WERI-Rb-1 (cell line): Measurements from ENCODE around the gene RBFOX1.
A peak's percentile ranks its signal among the peaks of the same experiment; 100 is the strongest.

Experiments used
- DNase-seq: peaks from one replicate; pipeline ENCODE4 v3.0.0-alpha.2; 2020
- H3K27ac ChIP-seq: fragments of 250-450 bp; sonication (Bioruptor Pico); 2 replicates; pipeline ENCODE4 v1.5.1; 2020; ENCODE audit warnings: mild to moderate bottlenecking, moderate library complexity
- H3K27me3 ChIP-seq: fragments of 250-450 bp; sonication (Bioruptor Pico); 2 replicates; pipeline ENCODE4 v1.5.1; 2021; ENCODE audit warnings: mild to moderate bottlenecking, low read depth, moderate library complexity; ENCODE audit not compliant: insufficient read depth, severe bottlenecking
- H3K36me3 ChIP-seq: fragments of 250-450 bp; sonication (Bioruptor Pico); 2 replicates; pipeline ENCODE4 v1.5.1; 2020; ENCODE audit warnings: mild to moderate bottlenecking, moderate library complexity
- H3K4me3 ChIP-seq: 2 replicates; pipeline ENCODE4 v1.5.1; 2011; ENCODE audit warnings: low read depth, mild to moderate bottlenecking, control low read depth, low read length
- H3K9me3 ChIP-seq: fragments of 250-450 bp; sonication (Bioruptor Pico); 2 replicates; pipeline ENCODE4 v1.5.1; 2021; ENCODE audit warnings: mild to moderate bottlenecking, moderate library complexity; ENCODE audit not compliant: severe bottlenecking
- TF ChIP-seq, protein P1 (sequence below): IDR thresholded peaks from 2 replicates; pipeline ENCODE4 v1.5.1; 2011; ENCODE audit warnings: low read depth, mild to moderate bottlenecking, control low read depth, inconsistent platforms, low read length

RBFOX1 gene

DNA sequence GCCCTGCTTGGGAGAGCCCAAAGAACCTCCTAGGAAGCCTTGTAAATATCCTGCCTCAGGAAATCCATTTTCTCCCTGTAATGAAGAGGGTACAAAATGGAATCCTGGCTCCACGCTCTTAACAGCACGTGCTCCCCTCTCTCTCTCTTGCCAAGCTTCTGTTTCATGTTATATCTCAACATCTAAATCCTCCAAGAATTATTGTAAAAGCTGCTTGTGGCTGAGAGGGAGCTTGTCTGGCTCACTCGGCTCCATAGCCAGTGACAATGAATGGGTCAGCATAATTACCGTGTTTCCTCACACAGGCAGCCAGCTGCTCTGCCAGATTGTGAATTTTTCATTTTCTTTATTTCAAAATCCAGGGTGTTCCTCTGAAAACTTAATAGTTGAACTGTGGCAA lies 317.8 kb downstream of the RBFOX1 start:
- TF ChIP-seq, protein P1, sequence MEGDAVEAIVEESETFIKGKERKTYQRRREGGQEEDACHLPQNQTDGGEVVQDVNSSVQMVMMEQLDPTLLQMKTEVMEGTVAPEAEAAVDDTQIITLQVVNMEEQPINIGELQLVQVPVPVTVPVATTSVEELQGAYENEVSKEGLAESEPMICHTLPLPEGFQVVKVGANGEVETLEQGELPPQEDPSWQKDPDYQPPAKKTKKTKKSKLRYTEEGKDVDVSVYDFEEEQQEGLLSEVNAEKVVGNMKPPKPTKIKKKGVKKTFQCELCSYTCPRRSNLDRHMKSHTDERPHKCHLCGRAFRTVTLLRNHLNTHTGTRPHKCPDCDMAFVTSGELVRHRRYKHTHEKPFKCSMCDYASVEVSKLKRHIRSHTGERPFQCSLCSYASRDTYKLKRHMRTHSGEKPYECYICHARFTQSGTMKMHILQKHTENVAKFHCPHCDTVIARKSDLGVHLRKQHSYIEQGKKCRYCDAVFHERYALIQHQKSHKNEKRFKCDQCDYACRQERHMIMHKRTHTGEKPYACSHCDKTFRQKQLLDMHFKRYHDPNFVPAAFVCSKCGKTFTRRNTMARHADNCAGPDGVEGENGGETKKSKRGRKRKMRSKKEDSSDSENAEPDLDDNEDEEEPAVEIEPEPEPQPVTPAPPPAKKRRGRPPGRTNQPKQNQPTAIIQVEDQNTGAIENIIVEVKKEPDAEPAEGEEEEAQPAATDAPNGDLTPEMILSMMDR: no peak
- Histone ChIP-seq H3K27ac (no peak overlapping the region), H3K27me3 (no peaks in the 10 kb centered on the region), H3K4me3 (no peak overlapping the region), H3K36me3 (no peaks in the 10 kb centered on the region), H3K9me3 (no peaks in the 10 kb centered on the region)
- DNase-seq: peak; percentile 11

GRCh38 chr16:7651803-7652570 lies 319.3 kb downstream of the RBFOX1 start:
- no peak for DNase-seq
- Histone ChIP-seq H3K36me3 (no peaks in the 10 kb centered on the region), H3K27me3 (no peaks in the 10 kb centered on the region), H3K4me3 (no peak overlapping the region), H3K27ac (no peak overlapping the region), H3K9me3 (no peaks in the 10 kb centered on the region)
- TF ChIP-seq, protein P1: no peak

DNA sequence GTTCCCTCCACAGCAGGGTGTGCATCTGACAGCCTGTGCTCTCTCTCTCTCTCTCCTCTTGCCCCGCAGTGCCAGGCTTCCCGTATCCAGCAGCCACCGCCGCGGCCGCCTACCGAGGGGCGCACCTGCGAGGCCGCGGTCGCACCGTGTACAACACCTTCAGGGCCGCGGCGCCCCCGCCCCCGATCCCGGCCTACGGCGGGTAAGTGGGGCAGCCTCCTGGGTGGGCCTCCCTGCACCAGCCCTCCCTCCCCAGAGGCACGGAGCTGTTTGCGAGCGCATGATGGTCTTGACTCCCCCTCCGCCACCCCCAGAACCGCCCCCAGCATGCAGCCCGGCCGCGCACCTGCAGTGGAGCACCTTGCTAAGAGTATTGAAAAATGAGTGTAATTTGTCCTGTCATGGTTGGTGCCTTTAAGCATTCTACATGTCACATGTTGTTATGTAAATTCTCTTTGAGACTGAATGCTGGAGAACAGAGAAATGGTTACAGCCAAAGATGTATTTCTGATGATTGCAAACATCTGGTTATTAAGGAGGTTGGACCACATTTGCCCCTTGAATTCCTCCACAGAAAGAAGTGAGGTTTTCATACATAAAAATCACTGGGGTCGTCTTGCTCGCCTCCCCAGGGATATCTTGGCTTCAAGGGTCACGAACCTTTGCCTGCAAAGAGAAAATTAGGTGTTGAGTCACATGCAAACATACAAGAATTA lies 321.3 kb downstream of the RBFOX1 start:
- Histone ChIP-seq H3K27ac (no peak overlapping the region), H3K4me3 (no peak overlapping the region)

GRCh38 chr16:7675628-7676027 lies 343.0 kb downstream of the RBFOX1 start:
- Histone ChIP-seq H3K36me3 (no peaks in the 10 kb centered on the region), H3K27ac (no peak overlapping the region), H3K27me3 (no peaks in the 10 kb centered on the region), H3K4me3 (no peak overlapping the region), H3K9me3 (no peaks in the 10 kb centered on the region)
- TF ChIP-seq, protein P1: no peak
- no peak for DNase-seq

More for the DNA sequence above, 321.3 kb downstream of the RBFOX1 start:
- no peak for DNase-seq
- TF ChIP-seq, protein P1: no peak
- no peaks in the 10 kb centered on the region for H3K36me3 ChIP-seq
- H3K27me3 ChIP-seq: no peaks in the 10 kb centered on the region
- H3K9me3 ChIP-seq: no peaks in the 10 kb centered on the region

- Histone ChIP-seq H3K27me3 (no peaks in the 10 kb centered on the region), H3K9me3 (no peaks in the 10 kb centered on the region), H3K27ac (no peak overlapping the region), H3K36me3 (no peaks in the 10 kb centered on the region), H3K4me3 (no peak overlapping the region)
- DNase-seq: no peak
- TF ChIP-seq, protein P1: no peak
These were observed 347.7 kb downstream of the RBFOX1 start for GRCh38 chr16:7680296-7680695.
